ENCODE results near the gene CDCA8. TPM values are rescaled to one million over a fixed set of nuclear protein-coding genes. Genes with fewer than 3 reads are reported as not detected.

Gene CDCA8
- total and polyA plus RNA-seq, 2 of the 8 experiments (the other 6 are each of a cell fraction or from before 2014, with no cell fraction given): 43.9 to 46.2 TPM

- TF ChIP-seq MAX (IDR thresholded peaks at IDR 0.05): no peak
- peak in 1 of 3 experiments; percentile 3; a peak in 1 of 4 replicates for TF ChIP-seq CTCF (IDR thresholded peaks at IDR 0.05; ENCODE audit: control extremely low read depth in 1 of 3, insufficient read depth in 1 of 3, low read depth in 1 of 3, low read length in 3 of 3)
These were observed 37.0 kb upstream of the CDCA8 start (continued) for GRCh38 chr1:37655274-37655673.

Measured in H1 (cell line).